ENCODE results near the gene LDHAL6B.

Gene LDHAL6B

DNA sequence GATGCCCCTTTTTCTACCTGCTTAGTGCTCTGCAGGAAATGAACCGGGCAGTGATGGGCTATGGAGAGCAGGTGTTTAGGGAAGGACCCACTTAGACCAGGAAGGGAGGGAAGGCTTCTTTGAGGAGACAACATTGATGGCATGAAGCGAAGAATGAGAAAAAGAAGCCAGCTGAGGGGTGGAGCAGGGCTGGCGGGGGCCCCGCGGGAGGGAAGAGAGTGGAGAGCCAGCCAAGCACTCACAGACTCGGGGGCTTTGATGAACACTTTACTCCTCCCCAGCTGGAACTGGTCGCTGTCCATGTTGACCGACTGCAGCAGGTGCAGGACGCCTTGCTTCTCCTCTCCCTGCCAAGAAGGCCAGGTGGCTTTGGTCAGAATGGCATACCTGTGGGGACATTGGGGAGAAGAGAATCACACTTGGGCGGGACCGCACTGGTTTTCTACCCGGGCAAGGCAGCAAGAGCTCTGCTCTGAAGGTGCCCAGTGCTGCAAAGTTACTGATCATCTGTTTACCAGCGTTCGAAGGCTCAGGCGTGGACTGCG, 28.4 kb upstream of the LDHAL6B start:
- no peak for DNase-seq

DNA sequence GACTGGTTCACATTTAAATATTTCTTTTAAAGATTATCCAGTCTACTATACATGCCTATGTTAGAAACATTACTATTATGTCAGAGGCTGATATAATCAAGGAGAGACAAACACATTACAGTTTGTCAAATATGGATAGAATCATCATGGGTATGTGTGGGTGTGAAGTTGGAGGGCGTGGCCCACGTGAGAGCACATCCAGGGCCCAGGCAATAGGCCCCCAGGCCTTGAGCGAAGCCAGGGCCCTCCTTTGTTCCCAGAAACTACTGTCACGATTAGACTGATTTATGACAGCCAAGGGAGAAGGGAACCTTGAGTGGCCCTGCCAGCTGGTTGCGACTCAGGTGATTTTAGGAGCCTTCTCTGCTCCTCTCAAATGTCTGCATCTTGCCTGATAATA, 26.9 kb upstream of the LDHAL6B start:
- no peak for DNase-seq

DNA sequence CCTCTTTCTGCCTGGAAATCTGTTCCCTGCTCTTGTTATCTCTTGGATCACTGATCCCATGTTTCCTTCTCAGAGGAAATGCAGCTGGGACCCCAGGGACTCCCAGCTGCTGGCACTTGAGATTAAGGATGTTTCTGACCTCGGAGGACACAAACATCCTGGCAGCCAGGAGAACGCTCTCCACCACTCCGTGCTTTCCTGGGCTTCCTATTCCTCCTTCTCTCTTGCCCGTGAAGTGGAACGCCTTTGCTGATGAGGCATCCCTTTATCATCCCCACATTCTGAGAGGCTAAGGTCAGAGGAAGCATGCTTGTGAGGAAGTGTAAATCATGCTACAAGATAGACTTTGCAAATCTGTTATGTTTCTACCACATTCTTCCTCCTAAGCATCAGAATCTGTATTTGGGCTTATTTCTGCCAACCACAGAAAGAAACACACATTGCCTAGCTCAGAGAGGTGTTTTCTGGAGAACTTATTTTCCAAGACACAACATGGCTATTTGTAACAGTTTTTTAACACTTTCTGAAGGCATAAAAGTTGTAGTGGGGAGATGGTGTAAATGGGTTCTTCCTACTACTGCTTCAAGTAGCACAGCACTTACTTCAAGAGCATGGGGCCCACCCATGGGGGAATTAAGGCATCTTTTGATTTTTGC, 25.6 kb upstream of the LDHAL6B start:
- DNase-seq: no peak

DNA sequence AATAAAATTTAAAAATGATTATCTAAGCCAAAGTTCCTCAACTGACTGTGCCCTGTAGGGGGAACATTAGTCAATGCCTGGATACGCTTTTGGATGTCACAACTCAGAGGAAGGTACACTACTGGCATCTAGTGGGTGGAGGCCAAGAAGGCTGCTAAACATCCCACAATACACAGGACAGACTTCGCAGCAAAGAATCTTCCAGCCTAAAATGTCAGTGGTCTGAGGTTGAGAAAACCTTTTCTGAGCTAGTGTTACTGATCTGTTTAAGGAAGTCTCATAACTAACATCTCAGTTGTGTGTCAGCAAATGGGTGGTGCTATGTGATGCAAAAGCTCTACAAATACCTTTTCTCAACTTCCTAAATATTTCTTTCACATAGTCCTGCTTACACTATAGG, 20.9 kb upstream of the LDHAL6B start:
- no peak for DNase-seq

DNA sequence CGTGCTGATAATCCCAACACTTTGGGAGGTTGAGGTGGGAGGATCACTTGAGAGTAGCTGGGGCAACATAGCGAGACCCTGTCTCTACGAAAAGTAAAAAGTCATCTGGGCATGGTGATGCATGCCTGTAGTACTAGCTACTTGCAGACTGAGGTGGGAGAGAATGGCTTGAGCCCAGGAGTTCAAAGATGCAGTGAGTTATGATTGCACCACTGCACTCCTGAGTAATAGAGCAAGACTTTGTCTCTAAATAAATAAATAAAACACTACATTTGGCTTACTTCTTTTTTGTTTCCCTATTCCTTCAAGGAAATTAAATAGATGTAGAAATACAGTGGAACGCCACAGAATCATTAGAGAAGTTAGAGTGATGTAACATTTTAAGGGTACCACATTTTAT, 20.1 kb upstream of the LDHAL6B start:
- no peak for DNase-seq

DNA sequence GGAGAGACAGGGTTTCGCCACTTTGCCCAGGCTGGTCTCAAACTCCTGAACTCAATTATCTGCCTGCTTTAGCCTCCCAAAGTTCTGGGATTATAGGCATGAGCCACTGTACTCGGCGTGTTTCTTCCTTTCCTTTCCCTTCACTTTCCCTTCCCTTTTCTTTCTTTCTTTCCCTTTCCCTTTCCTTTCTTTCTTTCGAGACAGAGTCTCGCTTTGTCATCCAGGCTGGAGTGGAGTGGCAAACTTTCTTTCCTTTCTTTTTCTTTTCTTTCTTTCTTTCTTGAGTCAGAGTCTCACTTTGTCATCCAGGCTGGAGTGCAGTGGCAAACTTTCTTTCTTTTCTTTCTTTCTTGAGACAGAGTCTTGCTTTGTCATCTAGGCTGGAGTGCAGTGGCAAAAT, 17.4 kb upstream of the LDHAL6B start:
- DNase-seq: no peak

DNA sequence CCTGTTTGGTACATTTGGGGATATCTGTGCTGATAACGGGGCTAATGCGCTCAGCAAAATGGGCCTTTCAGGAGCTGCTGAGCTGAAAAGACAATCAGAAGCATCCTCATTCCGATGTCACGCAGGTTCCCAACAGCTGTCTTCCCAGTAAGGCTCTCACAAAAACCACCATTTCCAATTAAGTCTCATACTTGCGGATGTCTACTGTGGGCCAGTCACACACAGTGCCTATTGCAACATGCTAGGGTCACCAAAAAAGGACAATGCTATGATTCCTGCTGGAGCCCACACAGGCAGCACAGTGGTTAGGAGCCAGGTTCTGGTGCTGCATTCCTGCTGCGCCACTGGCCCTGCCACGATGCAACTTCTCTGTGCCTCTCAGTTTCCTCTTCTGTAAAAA, 16.4 kb upstream of the LDHAL6B start:
- no peak for DNase-seq

DNA sequence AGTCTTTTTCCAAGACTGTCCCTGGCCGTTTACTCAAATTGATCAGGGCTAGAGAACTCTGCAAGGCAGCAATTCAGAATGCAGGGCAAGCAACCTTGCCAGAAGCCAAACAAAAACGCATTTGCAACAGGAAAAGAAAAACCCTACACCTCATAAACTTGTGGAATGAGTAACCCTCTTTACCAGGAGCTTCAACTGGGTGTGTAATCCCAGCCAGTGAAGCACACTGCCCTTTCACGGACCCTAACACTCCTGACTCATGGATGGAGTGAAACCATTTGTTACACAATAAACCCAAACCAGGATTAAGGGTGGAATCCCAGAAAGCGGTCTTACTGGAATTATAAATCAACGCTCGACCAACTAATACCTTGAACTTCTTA, 14.8 kb upstream of the LDHAL6B start:
- DNase-seq: no peak

DNA sequence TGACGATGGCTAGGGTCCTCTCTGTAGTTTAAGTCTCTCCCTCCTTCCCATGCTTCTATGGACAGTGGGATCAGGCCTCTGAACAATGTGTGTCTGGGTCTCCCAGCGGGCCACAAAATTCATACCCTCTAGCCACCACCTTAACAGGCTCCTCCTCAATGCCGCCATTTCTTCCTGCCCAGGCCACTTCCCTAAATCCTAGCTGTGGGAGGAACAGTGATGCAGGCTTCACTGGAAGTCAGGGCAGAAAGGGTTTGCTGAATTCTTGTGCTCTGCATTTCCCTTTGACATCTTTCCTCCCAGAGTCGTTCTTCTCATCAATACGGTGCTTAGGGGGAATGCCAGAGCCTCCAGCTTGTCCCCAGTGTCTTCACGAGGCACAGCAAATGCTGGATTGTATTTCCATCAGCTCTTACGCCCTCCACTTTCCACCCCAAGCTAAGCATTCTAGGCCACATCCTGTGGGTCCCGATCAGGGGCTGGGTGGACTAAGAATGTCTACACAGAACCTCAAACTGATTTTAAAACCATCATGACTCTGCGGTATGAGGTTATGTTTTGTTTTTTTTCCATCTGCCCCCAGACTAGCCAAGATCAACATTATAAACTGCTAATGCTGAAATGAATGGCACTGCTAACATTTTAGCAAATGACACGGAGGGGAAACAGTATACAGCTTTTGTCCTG, 11.9 kb upstream of the LDHAL6B start:
- no peak for DNase-seq

DNA sequence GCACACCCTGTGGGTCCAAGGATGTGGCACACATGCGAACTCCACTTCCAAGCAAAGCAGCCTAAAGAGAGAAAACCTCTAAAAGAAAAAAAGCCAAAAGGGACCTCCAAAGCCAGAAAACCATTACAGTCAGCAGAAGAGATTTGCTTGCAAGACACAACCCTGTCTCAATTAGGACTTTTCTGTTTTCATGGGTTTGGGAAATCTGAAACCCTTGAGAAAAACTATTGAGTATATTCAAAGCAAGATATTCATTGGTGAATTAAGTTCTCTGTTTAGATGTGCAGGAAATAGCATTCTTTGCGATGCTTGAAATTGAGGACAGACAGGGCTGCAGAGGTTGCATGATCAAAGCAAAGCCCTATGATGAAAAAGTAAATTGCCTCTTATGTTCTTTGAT, 10.2 kb upstream of the LDHAL6B start:
- DNase-seq: no peak

DNA sequence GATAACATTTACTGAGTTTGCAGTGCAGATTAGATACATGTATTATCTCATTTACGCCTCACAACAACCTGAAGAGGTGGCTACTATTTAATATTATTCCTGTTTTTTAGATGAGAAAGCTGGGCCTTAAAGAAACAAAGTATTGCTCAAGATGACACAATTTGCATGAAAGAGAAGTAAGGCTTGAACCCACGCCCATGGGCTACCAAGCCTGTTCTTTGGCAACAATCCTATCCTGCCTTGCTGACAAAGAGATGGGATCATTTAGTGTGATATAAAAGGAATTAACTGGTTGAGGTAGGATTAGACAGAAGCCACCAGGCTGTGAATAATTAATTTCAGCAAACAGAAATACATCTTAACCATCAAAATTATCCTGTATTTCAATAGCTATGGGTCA, 9.2 kb upstream of the LDHAL6B start:
- DNase-seq: no peak

DNA sequence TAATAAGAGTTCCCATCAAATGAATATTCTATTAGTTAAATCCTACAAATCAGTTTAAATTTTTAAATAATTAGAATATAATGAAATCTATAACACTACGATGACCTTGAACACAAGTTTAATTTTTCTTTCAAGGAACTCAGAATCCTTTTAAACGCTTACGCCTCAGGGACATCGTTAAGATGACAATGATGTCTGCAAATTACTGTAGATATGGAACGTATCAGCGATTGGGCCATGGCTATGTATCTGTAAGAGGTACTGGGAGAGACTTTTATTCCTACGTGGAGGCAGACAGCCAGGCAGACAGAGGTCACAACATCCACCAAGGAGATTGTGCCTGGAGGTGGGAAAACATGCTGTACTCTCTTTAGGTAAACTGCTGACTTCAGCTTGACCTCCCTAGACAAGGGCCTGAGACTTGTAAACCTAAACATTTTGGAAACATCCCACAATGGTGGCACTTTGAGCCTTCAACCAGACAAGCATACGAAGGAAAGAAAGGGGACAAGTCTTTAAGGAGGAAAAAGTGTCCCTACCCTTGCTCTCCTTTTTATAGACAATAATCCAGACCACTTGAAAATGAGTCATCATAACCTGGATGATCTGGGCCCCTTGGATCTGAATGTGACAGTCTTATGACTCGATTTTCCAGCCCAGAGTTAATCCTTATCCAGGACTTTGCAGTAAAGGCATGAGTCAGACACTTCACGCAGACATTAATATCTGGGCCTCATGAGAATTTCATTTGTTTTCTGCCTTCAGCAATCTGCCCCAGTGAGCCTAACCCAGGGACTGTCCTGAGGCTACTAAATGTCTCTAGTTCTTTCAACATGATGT, 6.8 kb upstream of the LDHAL6B start:
- DNase-seq: no peak

DNA sequence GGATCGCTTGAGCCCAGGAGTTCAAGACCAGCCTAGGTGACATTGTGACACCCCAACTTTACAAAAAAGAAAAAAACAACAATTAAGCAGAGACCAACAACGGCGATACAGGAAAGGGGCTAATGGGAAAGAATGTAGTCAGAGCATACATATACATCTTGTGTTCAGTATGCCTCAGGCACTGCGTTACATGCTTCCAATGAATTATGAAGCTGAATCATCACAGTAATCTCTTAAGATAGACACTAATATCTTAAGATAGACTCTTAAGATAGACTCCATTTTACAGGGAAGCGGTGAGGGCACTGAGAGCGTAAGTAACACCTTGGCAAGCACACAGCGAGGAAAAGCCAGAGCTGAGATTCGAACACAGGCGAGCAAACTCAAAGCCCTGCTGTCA, 6.1 kb upstream of the LDHAL6B start:
- DNase-seq: no peak

DNA sequence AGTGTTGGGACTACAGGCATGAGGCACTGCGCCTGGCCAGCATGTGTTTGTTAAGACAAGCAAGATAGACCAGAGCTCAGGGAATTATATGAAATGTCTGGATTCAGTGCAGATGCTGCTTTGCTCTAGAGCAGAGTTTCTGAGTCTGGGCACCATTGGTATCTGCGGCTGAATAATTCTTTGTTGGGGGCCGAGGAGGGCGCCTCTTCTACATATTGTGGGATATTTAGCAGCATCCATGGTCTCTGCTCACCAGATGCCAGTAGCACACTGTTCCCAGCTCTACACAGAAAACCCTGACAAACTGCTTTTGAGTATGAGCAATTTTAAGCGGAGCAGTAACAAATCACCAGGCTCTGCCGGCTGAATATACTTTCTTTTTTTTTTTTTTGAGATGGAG, 3.6 kb upstream of the LDHAL6B start:
- DNase-seq: no peak

DNA sequence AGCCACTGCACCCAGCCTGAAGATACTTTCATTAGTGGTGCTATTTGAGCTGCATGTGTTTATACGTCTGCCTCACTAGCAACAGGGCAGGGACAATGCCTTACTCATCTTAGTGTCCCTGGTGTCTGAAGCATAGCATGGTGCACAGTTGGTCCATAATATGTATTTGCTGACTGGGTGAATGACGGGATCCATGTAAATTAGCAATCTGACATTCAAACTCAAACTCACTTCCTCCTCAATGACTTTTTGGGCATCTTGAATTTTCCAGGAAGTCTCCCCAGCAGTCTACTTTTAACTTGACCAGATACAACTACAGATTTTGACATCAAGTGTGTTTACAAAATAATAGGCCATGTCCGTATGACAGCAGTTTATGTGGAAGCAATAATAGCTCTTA, 3.0 kb upstream of the LDHAL6B start:
- DNase-seq: no peak

DNA sequence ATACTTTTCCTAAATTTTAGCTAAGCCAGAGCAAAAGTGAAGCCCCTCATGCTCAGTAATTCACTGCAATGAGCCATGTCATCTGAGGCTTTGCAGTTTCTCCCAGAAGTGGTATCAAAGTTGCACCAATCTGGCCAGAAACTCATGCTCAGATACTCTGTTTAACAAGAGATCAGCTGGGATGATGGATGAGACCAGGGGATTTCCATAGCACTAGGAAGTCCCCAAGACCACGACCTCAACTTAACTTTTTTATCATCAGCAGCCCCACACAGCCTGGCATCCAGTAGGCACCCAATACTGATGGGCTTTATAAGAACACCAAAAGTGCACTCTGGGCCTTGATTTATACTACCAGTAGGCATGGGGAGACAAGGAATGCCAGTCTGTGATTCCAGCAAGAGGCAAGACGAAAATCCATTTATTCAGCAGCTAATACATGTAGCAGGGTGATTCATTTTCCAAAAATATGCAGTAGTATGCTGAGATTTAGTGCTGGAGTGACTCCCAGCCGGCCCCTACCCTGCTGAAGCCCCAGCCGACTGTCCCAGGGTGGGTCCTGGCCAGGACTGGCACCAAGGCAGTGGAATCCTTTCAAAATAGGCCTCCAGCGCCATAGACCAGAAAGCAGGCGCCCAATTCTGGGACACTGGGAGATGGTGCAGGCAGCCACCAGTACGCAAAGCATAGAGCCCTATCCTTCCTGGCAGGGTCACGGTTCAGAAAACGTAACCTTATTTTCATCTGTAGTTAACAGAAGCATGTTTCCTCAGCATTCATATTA, 612 bp upstream of the LDHAL6B start:
- no peak for DNase-seq

DNA sequence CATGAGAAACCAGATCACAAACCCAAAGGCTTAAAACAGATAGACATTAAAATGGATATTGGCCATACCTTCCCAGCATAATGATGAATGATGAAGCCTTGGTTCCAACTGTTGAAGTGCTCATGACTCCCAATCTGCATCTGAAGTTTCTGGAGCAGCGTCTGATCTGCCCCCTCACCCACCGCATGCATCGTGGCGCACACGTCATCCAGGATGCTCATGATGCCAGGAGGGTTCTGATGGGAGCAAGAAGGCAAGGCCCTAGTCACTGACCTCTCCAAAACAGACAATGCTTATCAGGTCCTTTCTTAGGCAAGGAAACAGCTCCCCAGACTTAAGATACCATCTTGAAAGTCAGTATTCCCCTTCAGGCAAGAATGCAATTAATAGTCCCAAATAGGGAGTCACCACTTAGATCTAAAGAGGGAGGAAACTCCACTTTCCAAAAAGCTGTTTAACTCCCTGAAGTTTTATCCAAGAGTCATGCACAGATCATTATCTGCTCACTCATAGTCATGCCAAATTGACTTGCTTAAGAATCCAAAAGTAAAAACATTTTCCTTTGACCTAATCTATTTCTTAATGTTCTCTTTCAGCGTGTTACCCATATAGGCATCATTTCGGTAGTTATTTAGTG, 2.1 kb downstream of the LDHAL6B start:
- DNase-seq: no peak

DNA sequence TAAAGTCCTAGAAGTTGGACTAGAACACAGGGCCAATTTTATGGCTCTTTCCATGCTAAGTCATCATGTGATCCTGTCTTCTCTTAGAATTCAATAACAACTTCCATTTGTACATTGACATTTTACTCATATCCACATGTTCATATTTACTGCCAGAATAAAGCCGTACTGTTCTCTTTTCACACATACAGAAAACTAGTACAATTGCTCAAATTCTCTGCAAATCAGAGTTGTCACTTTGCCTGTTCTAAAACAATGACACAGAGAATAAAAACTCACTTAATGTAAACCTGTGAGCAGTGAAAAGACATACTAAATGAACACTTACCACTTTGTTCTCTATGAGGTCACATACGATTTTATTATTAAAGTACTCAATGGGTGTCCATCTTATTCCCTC, 3.5 kb downstream of the LDHAL6B start:
- DNase-seq: no peak

DNA sequence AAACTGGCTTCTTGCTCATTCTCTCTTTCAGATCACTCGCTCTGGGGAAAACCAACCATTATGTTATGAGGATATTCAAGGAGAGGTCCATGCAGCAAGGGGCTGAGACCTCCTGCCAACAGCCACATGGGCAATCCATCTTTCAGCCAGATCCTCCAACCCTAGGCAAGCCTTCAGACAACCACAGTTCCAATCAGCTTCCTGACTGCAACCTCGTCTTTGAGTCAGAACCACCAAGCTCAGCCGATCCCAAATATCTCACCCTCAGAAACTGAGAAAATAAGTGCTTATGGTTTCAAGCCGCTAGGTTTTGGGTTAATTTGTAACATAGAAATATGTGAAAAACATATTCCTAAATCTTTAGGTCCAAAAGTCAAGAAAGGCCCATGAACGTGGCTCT, 10.3 kb downstream of the LDHAL6B start:
- no peak for DNase-seq

DNA sequence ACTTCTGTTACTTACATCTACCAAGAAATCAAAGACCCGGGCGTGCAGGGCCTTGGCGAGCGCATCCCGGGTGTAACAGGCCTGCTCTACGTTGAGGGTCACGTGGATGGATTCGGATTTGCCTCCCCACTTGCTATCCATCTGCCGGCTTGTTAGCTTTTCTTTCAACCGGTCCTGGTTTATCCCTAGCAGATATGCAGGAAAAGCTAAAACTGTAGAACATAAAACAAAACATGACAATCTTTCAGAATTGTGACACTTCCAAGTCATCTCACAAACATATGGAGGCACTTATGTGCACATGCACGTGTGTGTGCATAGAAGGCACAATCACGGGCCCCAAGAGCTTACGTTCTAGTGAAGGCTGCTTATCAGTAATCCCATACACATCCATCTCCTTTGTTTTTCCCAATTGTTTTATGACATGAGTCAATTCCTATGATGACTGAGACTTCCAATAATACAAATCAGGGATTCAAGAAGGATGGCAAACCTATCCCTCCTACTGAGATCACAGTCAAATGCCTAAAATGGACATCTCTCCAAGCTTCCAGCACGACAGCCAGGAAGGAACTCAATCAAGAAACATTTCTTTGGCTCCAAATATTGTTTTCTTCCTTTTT, 11.3 kb downstream of the LDHAL6B start:
- no peak for DNase-seq

DNA sequence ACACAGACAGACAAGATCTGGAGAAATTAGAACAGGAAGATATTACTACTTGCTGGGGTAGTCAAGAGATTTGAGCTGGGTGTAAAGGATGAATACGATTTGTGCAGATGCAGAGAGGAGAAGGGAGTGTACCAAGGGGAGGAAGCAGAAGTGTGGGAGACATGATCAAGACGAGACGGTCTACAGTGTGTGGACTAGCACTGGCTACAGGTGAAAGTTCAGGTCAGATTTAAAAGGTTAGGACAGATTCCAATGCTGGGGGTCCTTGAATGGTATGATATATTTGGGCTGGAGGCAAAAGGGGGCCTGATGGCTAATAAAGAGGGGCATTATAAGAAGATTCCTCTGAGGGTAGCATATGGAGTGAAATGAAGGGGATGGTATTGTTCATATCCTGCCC, 12.1 kb downstream of the LDHAL6B start:
- DNase-seq: no peak

Data from activated CD4-positive, alpha-beta T cell treated with anti-CD3 and anti-CD28 coated beads, Interleukin-10, Interleukin-2, amounts not matched to agents 100 ng/mL and 50 ng/mL, durations not matched to agents 16 hours and 8 hours (primary cell).